Measurements from ENCODE around the gene TCTA.

TCTA gene

GRCh38 chr3:49411968-49412631 lies at the start of gene TCTA, which contains the start of gene RHOA:
Gene TCTA (plus strand): TSS chr3:49412423. CDS start chr3:49412427, 4 bp downstream.
Gene RHOA (minus strand): TSS chr3:49411976. CDS start chr3:49375589, 36,387 bp downstream.
- peak; percentile 100 for DNase-seq (ENCODE audit: low spot score)
- H3K27ac ChIP-seq, result peak within 1 kb of the TSS; percentile 99
- TF ChIP-seq CTCF (IDR thresholded peaks at IDR 0.05), result no peak
- H3K4me3 ChIP-seq, result peak within 1 kb of the TSS; percentile 94

- no peak for TF ChIP-seq CTCF (IDR thresholded peaks at IDR 0.05)
- Histone ChIP-seq H3K4me3 (no peak overlapping the region), H3K27ac (no peak overlapping the region)
- DNase-seq (ENCODE audit: low spot score), result no peak
Measured at GRCh38 chr3:49362561-49362960, 49.7 kb upstream of the TCTA start.

GRCh38 chr3:49370585-49371290 lies 41.5 kb upstream of the TCTA start:
- DNase-seq (ENCODE audit: low spot score), result no peak
- H3K27ac ChIP-seq, result no peak overlapping the region
- no peak for TF ChIP-seq CTCF (IDR thresholded peaks at IDR 0.05)
- H3K4me3 ChIP-seq, result no peak overlapping the region

- H3K27ac ChIP-seq, result no peak overlapping the region
- DNase-seq (ENCODE audit: low spot score), result no peak
- no peak overlapping the region for H3K4me3 ChIP-seq
- TF ChIP-seq CTCF (IDR thresholded peaks at IDR 0.05), result no peak
Measured at GRCh38 chr3:49371946-49372345, 40.3 kb upstream of the TCTA start.

GRCh38 chr3:49377483-49377882 lies 34.7 kb upstream of the TCTA start:
- TF ChIP-seq CTCF (IDR thresholded peaks at IDR 0.05), result no peak
- no peak for DNase-seq (ENCODE audit: low spot score)
- Histone ChIP-seq H3K27ac (peak overlapping the region in 1 of 2 donors; percentile 69), H3K4me3 (no peak overlapping the region)

- TF ChIP-seq CTCF (IDR thresholded peaks at IDR 0.05), result no peak
- peak; percentile 77 for DNase-seq (ENCODE audit: low spot score)
- Histone ChIP-seq H3K27ac (peak overlapping the region in 1 of 2 donors; percentile 66), H3K4me3 (peak overlapping the region; percentile 37)
Measured at GRCh38 chr3:49378249-49378895, 33.9 kb upstream of the TCTA start.

All from coronary artery (tissue), 2 donors.